ENCODE measurements around the gene CLCN7. TPM values are rescaled to one million over a fixed set of nuclear protein-coding genes. Genes with fewer than 3 reads are reported as not detected.

CLCN7 gene
- total RNA-seq, 1 donor from 2014 or later, result 76.2 TPM

- TF ChIP-seq CTCF (conservative IDR thresholded peaks at IDR 0.05; ENCODE audit: low read depth, low read length), result no peak
- no peak overlapping the region for H3K4me3 ChIP-seq (ENCODE audit: low read depth, low read length)
- no peak for DNase-seq (ENCODE audit: low read depth)
Measured at GRCh38 chr16:1433756-1434155, 41.1 kb downstream of the CLCN7 start.

GRCh38 chr16:1433263-1433560 lies 41.6 kb downstream of the CLCN7 start:
- DNase-seq (ENCODE audit: low read depth), result no peak
- TF ChIP-seq CTCF (conservative IDR thresholded peaks at IDR 0.05; ENCODE audit: low read depth, low read length), result no peak
- H3K4me3 ChIP-seq (ENCODE audit: low read depth, low read length), result no peak overlapping the region

- no peak overlapping the region for H3K4me3 ChIP-seq (ENCODE audit: low read depth, low read length)
- TF ChIP-seq CTCF (conservative IDR thresholded peaks at IDR 0.05; ENCODE audit: low read depth, low read length), result no peak
- DNase-seq (ENCODE audit: low read depth), result no peak
Measured at GRCh38 chr16:1432388-1433262, 42.2 kb downstream of the CLCN7 start.

GRCh38 chr16:1431497-1432270 lies 43.1 kb downstream of the CLCN7 start:
- TF ChIP-seq CTCF (conservative IDR thresholded peaks at IDR 0.05; ENCODE audit: low read depth, low read length), result no peak
- H3K4me3 ChIP-seq (ENCODE audit: low read depth, low read length), result no peak overlapping the region
- no peak for DNase-seq (ENCODE audit: low read depth)

- no peak for DNase-seq (ENCODE audit: low read depth)
- H3K4me3 ChIP-seq (ENCODE audit: low read depth, low read length), result no peak within 1 kb of the TSS
- TF ChIP-seq CTCF (conservative IDR thresholded peaks at IDR 0.05; ENCODE audit: low read depth, low read length), result no peak
Measured at GRCh38 chr16:1430759-1431496, 43.9 kb downstream of the CLCN7 start, which contains the start of gene PERCC1. TSS of gene PERCC1 (plus strand) at chr16:1431078. CDS start at chr16:1432594, 1,516 bp downstream.

GRCh38 chr16:1430214-1430758 lies 44.5 kb downstream of the CLCN7 start:
- no peak for TF ChIP-seq CTCF (conservative IDR thresholded peaks at IDR 0.05; ENCODE audit: low read depth, low read length)
- DNase-seq (ENCODE audit: low read depth), result no peak
- H3K4me3 ChIP-seq (ENCODE audit: low read depth, low read length), result no peak overlapping the region

All from epithelial cell of proximal tubule (primary cell).